GM21723 (cell line): Measurements from ENCODE around the gene MAPK8.

Experiments used
- ATAC-seq: cut with Tn5 transposase; IDR thresholded peaks from one replicate; pipeline ENCODE4 v1.9.1; 2021; ENCODE audit warnings: mild to moderate bottlenecking, moderate library complexity; ENCODE audit not compliant: unreplicated experiment

MAPK8 gene

DNA sequence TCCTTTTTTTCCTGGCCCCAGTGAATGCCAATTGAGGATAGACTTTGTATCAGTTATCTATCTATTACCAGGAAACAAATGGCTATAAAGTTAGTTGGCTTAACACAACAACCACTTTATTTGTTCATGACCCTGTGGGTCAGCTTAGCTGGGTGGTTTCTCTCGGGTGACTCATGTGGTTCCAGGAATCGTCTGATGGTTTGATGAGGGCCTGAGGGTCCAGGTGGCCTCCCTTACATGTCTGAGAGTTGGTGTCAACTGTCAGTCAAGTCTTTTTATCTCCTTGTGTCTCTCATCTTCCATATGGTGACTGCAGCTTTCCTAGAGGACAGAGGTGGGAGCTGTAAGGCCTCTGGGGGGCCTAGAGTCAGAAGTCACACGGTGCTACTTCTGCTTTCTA, 15.3 kb upstream of the MAPK8 start:
- ATAC-seq = no peak

DNA sequence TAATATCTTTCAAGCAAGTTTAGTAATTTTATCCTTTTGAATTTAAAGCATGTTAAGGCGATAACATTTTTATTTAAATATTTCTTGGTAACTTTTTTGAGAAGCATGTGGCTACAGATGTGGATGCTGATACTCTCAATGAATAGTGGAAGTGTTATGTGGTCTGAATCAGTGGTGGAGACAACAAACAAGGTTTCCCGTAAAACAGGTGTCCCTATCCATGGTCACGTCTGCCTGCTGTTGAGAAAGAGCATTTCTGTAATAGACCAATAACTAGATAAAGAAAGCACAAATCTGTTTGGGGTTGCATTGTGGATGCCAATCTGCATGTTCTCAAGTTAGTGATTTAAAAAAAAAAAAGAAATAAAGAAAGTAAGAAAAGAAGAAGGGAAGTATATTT, 13.9 kb upstream of the MAPK8 start:
- no peak for ATAC-seq

DNA sequence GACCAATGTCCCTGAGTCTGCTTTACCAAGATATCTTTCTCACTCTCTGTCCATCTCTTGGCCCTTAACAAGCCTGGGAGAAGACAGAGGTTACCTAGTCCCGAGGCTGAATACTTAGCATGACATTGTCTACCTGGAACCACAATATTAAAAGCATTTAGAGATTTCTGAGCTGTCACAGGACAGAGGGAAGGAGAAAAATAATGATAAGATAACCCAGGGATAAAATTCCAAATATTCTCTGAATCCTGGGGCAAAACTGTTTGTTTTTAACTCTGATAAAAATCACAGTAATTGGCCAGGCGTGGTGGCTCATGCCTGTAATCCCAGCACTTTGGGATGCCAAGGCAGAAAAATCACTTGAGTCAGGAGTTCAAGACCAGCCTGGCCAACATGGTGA, 12.0 kb upstream of the MAPK8 start:
- ATAC-seq = no peak

- ATAC-seq = no peak
Observed at GRCh38 chr10:48296576-48297098, 9.8 kb upstream of the MAPK8 start.

DNA sequence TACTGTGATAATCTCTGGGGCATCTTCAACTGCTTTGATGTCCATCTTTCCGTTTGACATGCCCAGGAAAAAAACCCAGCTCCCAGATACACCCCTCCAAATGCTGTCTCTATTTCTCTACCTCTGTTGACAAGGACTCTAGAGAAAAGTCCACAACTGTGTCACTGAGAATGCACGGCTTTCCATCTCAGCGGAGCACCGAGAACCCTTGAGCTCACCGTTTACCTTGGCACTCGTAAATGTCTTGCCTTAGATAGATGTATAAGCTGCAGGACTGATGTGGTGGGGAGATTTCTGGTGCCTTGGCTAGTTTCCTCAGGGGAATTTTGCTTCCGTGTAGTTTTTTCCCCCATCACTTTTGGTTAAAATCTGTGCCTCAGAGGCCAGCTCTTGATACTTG, 7.4 kb upstream of the MAPK8 start:
- no peak for ATAC-seq

DNA sequence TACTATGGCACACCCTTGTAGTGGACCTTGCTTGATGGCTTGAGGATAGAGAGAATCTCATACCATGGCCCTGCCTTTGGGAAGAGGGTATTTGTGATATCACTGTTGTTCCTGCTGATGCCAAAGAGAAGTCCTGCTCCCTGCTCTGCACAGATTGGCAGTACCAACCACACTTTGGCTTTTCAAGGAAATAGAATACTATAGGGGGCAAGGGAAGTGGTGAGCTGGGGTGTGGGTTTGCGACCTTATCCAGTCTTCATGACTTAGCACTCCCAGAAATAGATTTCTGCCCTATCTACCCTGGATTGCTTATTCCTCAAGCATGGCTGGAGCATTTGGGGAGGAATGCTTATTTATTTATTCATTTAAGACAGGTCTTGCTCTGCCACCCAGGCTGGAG, 6.8 kb upstream of the MAPK8 start:
- no peak for ATAC-seq

DNA sequence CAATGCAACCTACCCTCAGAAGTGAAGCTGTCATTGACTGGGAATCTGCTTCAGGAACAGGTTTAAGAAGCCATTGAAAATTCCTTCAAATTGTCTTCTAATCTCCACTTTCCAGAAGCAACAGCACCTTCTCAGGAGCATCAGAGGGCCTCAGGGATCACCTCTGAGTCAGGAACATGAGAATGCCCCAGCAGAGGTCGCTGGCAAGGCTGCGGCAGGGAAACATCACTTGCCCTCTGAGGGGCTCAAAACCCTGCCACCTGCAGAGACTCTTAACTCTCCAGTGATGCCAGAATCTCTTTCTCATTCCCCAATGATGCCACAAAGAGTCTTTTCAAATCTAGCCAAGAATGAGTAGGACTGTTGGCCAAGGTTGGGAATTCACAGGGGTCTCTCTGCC, 5.9 kb upstream of the MAPK8 start:
- ATAC-seq = no peak

DNA sequence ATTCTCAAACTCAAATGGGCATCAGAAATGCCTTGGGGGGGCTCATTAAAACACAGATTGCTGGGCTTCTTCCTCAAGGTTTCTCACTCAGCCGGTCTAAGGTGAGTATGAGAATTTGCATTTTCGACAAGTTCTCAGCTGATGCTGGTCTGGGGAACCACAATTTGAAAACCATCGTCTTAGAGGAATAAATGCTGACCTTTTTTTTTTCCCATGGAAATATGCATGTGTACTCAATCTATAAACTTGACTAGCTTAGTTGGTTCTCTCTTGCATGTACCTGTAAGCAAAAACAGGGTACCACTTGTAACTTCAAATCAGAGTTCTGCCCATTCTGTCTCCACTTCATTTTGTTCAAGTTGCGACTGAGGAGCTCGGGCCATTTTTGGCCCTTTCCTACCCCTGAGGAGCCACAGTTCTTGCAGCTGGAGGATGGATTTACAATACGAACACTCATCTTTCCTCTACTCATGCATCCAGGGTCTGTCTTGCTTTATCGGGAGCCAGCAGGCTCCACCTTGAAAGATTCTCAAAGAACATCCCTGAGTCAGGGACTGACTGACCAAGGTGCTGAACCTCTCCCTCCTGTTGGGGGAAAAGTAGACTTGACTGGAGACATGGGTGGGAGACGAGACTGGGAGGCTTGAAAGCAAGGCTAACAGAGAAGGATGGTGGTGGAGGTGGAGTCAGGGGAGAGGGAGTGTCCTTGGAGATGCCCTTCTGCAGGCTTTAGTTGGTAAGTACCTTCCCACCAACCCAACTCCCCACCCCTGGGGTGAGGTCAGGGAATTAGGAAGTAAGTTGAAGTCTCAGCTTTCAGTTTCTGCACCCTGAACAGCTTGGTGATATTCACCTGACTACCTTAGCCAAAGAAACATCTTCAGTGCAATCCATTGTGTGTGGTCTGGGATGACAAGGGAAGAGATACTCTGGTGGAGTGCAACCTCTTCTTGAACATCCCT, 3.7 kb upstream of the MAPK8 start:
- ATAC-seq = no peak

DNA sequence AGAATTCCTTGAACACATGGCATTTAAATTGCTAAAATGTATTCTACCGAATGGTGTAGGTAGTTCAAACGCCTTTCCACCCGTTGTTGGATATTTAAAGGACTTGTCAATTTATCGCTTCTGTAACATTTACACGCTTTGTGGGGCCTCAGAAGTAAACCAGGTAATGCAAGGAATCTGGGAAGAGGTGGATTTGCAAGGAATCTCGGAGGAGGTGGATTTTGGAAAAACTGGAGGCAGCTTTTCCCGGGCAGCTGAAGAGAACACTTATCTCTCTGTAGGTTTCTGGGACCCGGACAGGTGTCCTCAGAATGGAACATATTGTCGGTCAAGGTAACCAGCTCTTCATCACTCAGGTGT, 592 bp upstream of the MAPK8 start:
- no peak for ATAC-seq

- peak; percentile 37 for ATAC-seq
Observed at GRCh38 chr10:48306870-48307710, 613 bp downstream of the MAPK8 start.

GRCh38 chr10:48307711-48308018, 1.2 kb downstream of the MAPK8 start:
- ATAC-seq = no peak

DNA sequence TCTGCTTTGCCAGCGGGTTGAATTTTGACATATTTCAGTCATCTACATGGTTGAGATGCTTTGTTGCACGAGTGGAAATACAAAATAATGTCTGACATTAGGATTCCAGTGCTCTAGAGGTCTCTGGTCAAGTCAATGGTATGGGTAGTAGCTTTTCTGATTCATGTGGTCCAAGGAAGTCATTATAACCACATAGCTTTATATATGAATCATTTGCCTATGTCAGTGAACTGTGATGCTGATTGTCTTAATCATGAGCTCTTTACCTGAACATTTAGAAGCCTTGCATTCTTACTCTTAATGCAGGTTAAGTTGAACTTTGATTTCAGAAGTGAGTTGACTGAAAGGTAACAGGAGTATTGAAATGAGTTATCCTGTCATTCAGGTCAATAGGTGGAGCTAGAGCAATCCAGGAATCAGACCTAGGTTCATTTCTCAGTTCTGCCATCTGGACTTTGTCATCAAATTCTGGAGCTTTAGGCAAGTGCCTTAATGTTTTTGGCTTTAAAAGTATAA, 3.3 kb downstream of the MAPK8 start:
- no peak for ATAC-seq

DNA sequence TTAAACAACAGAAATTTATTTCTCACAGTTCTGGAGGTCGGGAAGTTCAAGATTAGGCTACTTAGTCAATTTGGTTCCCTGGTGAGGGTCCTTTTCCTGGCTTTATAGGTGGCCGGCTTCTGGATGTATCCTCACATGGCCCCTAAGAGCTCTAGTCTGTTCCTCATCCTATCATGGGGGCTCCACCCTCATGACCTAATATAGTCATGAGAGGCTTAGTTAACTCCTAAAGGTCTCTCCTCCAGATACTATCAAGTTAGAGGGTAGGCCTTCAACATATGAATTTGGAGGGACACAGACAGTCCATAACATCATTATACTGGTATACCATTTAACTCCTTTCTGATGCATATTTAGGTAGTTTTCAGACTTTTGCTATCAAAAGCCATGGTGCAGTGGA, 7.6 kb downstream of the MAPK8 start:
- no peak for ATAC-seq

GRCh38 chr10:48316236-48316635, 9.8 kb downstream of the MAPK8 start:
- ATAC-seq = no peak

GRCh38 chr10:48317321-48317990, 11.0 kb downstream of the MAPK8 start:
- no peak for ATAC-seq

GRCh38 chr10:48322017-48322416, 15.5 kb downstream of the MAPK8 start:
- ATAC-seq = no peak

DNA sequence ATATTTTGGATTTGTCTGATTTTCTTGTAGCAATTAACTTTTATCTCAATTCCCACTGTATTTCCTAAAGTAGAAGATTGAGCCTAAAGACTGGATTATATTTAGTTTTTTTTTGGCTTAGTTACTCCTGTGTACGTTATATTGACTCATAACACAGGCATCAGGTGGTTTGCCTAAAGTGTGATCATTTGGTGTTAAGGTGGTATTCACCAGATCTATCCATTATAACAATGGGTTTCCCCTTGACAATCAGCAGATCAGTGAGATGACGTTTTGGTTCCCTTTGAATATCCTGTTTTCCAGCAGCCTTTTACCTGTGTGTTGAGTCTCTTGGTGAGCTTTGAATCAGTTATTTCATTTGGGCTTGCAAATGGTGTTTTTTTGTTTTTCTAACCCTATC, 18.1 kb downstream of the MAPK8 start:
- ATAC-seq = no peak

DNA sequence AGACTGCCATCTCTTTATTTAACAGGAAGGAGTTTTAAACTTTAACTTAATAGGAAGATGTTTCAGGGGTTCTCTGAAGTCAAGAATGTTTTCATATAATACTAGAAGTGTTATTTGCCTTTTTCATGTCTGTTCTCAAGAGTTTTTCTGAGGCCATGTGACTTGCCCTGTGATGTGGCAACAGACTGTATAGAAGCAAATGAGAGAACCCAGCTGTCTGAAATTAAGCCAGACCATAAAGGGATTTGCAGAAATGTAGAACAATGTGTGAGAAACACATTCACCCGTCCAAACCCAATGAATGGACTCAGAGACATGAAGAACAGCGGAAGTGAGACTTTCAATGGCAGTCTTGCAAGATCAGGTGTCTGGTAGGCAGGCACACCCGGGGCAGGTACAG, 23.8 kb downstream of the MAPK8 start:
- no peak for ATAC-seq

GRCh38 chr10:48331436-48331835, 25.0 kb downstream of the MAPK8 start:
- no peak for ATAC-seq

- ATAC-seq = no peak
Observed at GRCh38 chr10:48332166-48332870, 25.8 kb downstream of the MAPK8 start.

DNA sequence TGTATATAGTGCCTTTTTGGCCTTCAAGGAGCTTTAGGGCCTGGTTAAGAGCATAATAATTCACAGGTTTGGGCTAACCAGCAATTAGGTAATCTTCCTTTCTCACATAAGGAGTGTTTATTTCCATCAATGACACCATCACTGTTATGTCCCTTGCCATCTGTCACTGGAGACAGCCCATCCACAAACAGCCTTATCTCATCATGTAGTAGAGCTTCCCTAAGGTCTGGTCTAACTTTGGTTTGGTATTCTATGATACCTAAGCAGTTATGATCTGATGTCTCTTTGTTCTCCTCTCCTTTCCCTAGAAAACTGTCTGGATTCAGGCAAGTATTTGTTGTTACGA, 26.4 kb downstream of the MAPK8 start:
- no peak for ATAC-seq
